DOHH2 (cell line): ENCODE data around the gene SLFN14.
"Not testable (repeated sequence)": the region's sequence is repeated elsewhere in the genome, so short reads cannot be mapped to it uniquely, and the experiment has no call there.

ENCODE experiments used
- CTCF ChIP-seq: fragments of 200-600 bp; sonication (generic); IDR thresholded peaks from one replicate; pipeline ENCODE4 v1.5.1; 2014; ENCODE audit warnings: antibody characterized with exemption, mild to moderate bottlenecking, low read depth, low read length; ENCODE audit not compliant: poor library complexity, severe bottlenecking
- EZH2phosphoT487 ChIP-seq: fragments of 200-600 bp; sonication (generic); IDR thresholded peaks from 2 replicates; pipeline ENCODE4 v1.6.1; 2017; ENCODE audit warnings: borderline replicate concordance, mild to moderate bottlenecking, antibody characterized with exemption, low read length, moderate library complexity, mixed read lengths

- not testable (repeated sequence) for TF ChIP-seq EZH2phosphoT487, CTCF
These were observed 38.9 kb downstream of the SLFN14 start for GRCh38 chr17:35521654-35522256.
